ENCODE measurements around the gene SLC9A9.
A peak's percentile ranks its signal among the peaks of the same experiment; 100 is the strongest.
"Not testable (repeated sequence)": the region's sequence is repeated elsewhere in the genome, so short reads cannot be mapped to it uniquely, and the experiment has no call there.

The SLC9A9 gene

DNA sequence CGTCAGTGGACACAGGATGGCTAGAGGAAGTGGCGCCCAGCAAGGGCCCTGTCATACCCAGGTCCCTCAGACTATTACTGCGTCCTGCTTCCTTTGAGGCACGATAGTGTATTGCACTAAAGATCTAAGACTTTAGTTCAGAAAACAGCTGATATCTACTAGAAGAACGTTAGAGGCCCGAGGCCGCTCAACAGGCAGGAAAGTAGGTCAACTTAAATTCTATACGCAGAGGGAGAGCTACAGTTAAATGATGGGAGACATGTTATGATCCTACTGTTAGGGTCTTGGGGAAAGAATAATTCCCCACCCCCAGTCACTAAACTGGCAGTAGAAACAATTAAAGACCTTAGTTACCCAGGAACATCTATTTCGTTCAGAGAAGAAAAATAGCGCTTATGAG, 410.9 kb downstream of the SLC9A9 start:
- no peak for DNase-seq

GRCh38 chr3:143436231-143436930, 411.9 kb downstream of the SLC9A9 start:
- peak; percentile 26 for DNase-seq

DNA sequence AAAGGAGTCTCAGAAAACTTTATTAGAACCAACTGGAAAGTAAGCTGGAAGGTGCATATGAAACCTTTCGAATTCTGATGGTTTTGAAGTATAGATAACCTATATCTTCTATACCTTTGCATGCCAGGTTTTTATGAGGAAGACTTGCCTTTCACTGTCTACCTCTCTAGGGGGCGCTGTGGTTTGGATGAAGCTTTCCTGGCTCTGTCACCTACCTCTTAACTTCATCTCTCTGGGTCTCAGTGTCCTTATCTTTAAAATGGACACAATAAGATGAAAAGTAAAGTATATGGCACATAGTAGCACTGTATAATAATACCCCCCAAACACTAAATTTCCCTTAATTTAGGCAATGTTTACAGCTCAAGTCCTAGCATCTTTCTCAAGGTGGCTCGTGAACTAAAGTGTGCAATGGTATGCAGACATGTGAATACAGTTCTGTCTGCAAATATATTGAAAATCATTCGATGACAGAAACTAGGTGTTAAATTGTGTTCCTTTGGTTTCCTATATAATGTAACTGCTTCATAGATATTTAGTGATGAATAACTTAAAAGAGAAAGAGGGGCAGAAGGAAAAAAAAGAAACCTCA, 414.4 kb downstream of the SLC9A9 start:
- DNase-seq = no peak

DNA sequence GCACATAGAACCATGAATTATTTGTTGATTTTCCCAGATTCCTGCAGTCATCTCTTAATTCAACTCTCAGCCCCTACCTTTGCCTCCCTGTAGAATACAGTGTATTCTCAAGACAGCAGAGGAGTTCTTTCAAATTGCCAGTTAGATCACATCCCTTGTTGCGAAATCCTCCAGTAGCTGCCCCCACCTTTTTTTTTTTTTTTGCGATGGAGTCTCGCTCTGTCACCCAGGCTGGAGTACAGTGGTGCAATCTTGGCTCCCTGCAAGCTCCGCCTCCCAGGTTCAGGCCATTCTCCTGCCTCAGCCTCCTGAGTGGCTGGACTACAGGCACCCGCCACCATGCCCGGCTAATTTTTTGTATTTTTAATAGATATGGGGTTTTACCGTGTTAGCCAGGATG, 417.0 kb downstream of the SLC9A9 start:
- DNase-seq = not testable (repeated sequence)

- DNase-seq = no peak
Observed at GRCh38 chr3:143430568-143430967, 417.7 kb downstream of the SLC9A9 start.

DNA sequence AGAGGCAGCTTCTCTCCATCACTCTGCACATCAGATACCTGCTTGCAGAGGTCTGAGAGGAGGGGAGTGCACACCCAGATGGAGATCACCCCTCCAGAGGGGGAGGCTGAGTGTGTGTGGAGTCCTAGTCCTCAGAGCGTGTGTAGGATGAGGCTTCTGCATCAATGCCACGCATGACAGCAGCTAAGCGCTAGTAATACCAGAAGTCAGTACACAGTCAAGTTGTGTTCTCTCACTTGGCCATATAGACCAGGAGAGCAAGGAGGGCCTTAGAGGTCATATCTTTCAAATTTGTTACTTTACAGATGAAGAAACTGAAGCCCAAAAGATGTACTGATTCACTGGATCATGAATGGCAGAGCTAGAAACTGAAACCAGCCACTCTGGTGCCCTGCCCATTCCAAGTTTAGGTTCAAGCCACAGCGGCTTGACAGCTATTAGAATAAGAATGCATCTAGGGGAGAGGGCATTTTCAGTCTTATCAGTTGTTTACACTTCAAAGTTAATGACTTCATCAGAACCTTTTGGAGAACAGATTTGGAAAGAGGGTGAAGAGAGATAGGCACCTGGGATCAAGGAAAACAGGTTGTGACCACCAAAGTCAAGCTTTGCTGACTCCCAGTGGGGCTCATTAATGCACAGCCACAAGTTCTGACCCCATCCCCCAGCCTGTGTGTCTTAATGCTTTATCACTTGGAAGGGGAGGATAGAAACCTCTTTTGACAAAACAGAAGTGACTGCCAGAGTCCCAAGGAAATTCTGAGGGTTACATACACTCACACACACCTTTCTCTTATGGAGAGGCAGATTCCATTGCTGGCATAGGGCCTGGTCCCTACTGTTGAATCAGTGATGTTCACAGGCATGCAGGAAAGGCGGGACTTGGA, 418.4 kb downstream of the SLC9A9 start:
- DNase-seq = no peak

GRCh38 chr3:143428294-143428693, 420.0 kb downstream of the SLC9A9 start:
- DNase-seq = no peak

DNA sequence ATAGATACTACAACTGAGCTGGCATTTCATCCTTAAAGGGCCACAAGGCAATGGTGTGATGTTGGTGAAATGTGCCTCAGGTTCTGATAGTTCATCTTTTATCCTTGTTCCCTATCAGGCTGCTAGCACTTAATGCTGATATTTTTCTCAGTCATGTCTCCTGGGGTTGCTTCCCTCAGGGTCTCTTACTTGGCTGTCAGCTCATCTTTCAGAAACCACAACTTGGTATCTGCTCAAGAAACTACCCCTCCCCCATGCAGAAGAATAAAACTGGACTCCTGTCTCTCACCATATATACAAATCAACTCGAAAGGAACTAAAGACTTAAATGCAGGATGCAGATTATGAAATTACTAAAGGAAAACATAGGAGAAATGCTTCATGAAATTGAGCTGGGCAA, 420.6 kb downstream of the SLC9A9 start:
- DNase-seq = no peak

DNA sequence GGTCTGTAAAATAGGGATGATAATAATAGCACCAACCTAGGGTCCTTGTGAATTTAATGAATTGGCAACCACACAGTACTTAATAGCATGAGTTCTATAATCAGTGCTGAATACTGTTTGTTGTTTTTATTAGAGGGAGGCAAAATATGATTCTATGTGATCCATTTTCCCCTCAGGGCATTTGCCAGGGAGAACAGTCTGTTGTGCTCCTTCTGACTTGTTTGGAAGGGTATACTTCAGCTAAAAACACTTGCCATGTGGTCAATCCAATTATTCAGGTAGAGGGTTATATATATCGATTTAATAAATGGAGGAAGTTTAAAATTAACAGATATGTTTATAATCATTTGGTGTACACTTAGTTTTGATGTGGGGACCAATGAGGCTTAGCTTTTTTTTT, 423.4 kb downstream of the SLC9A9 start:
- no peak for DNase-seq

DNA sequence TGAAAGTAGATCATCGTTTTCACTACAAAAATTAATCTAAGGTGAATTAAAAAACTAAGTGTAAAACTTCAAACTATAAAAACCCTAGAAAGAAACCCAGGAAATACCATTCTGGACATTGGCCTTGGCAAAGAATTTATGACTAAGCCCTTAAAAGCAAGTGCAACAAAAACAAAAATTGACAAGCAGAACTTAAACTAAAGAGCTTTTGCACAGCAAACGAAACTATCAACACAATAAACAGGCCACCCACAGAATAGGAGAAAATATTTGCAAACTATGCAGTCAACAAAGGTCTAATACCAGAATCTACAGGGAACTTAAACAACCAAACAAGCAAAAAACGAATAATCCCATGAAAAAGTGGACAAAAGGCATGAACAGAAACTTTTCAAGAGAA, 426.7 kb downstream of the SLC9A9 start:
- no peak for DNase-seq

DNA sequence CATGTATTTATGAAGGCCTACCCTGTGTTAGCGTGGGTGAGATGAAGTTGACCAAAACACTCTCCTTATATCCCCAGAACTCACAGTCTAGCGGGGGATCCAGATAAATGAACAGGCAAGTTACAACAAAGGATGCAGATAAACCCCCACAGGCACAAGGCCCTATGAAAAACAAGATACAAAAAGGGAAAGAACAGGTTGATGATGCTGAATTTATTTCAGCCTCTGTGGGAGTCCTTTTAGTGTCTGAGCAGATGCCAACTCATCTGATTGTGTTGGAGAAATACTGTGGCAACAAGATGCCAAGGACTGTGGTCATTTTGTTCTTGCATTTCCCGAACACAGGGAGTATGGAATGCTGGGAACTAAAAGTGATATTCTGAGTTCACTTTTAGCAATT, 428.7 kb downstream of the SLC9A9 start:
- no peak for DNase-seq

DNA sequence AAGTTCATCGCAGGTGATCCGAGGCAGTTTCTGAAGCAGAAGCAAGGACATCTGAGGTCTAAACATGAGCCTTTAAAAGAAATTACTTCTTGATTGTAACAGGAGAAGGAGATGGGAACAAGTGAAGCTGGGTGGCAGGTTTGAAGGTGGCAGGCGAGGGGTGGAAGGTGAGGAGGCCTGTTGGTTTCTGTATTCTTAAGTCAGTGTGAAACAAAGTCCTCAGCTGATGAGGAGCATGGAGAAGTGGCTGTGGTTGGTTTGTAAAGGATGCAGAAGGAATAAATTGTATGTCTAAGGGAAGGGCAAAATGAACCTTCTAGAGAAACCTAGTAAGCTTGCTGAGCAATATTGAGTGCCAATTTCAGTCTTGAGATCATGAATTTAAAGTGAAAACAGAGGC, 429.9 kb downstream of the SLC9A9 start:
- no peak for DNase-seq

DNA sequence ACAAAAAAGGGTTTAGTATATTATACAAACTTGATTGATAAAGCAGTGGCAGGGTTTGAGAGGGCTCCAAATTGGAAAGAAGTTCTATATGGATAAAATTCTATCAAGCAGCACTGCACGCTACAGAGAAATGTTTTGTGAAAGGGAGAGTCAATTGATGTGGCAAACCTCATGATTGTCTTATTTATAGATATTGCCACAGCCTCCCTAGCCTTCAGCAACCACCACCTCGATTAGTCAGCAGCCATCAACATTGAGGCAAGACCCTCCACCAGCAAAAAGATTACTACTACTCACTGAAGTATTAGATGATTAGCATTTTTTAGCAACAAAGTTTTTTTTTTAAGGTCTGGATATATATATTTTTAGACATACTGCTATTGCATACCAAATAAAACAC, 432.0 kb downstream of the SLC9A9 start:
- DNase-seq = no peak

DNA sequence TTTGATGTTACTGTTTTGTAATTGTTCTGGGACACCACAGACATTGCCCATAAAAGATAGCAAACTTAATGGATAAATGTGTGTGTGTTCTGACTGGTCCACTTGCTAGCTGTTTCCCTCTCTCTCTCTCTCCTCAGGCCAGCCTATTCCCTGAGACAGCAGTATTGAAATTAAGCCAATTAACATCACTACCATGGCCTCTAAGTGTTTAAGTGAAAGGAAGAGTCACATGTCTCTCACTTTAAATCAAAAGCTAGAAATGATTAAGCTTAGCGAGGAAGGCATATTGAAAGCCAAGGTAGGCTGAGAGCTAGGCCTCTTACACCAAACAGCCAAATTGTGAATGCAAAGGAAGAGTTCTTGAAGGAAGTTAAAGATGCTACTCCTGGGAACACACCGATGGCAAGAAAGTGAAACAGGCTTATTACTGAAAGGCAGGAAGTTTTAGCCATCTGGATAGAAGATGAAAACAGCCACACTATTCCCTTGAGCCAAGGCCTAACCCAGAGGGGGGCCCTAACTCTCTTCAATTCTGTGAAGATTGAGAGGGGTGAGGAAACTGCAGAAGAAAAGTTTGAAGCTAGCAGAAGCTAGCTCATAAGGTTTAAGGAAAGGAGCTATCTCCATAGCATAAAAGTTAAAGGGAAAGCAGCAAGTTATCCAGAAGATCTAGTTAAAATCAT, 433.6 kb downstream of the SLC9A9 start:
- DNase-seq = no peak

DNA sequence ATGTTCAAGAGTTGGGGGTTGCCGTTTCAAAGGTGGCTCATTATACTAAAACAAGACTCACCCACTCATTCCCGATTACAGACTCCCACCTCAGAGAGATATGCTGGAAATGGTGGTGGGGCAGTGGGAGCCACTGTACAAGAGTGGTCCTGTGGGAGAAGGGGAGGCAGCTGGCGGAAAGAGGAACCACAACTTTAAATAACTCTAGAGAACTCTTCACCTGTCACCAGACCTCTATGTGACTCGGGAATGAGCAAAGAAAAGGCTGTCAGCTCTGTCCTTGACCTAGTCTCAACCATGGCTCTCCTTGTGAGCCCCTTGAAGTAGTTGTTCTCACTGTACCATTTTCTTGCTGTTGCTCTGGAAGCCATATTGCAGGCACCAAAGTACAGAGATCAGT, 434.9 kb downstream of the SLC9A9 start:
- DNase-seq = no peak

- no peak for DNase-seq
Observed at GRCh38 chr3:143412084-143412483, 436.2 kb downstream of the SLC9A9 start.

GRCh38 chr3:143410259-143410658, 438.0 kb downstream of the SLC9A9 start:
- no peak for DNase-seq

DNA sequence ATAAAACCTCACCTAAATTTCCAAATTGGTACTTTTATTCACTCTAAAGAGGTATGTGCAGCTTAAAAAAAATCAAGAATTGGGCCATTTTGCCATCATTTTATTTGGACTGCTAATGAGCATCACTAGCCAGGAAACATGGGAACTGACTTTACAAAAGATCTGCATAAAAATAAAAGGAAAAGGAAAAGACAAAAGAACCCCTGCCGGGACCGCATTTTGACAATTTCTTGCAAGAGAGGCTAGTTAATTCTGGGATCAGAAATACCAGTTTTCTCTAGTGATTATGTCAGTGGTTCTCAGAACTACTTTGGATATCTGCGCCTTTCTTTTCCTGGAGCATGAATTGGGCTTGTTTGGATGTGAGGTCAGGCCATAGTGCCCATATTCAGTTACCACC, 439.5 kb downstream of the SLC9A9 start:
- DNase-seq = no peak

GRCh38 chr3:143402602-143403001, 445.7 kb downstream of the SLC9A9 start:
- no peak for DNase-seq

GRCh38 chr3:143396790-143397189, 451.5 kb downstream of the SLC9A9 start:
- no peak for DNase-seq

DNA sequence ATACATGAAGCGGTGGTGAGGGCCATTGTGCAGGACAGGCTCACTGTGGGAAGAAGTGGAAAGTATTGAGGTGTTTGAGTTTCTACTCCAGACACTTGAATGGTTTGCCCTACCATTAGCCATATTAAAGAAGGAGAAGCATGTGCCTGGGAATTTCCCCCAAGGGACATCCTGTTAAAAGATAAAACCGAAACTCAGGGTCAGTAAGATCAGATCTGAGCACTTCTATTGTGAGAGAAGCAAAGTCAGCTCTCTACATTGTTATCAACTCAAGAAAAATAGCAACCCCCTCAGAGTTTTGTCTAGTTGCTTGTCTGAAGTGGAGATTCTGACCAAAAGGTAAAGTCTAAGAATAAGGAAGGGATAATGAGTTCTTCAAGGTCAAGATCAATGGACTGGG, 458.9 kb downstream of the SLC9A9 start:
- DNase-seq = no peak

GRCh38 chr3:143387425-143387824, 460.8 kb downstream of the SLC9A9 start:
- no peak for DNase-seq

GRCh38 chr3:143384076-143384475, 464.2 kb downstream of the SLC9A9 start:
- no peak for DNase-seq
